Measurements from ENCODE around the gene SKIC2.
A peak's percentile ranks its signal among the peaks of the same experiment; 100 is the strongest.

The SKIC2 gene

GRCh38 chr6:31968791-31969711 is 10.1 kb downstream of the SKIC2 start:
- no peak for TF ChIP-seq CTCF (IDR thresholded peaks at IDR 0.05; ENCODE audit: insufficient read depth, low read depth, low read length, missing control alignments)
- no peak overlapping the region for H3K4me3 ChIP-seq (ENCODE audit: low read length)
- no peak for DNase-seq (ENCODE audit: low read depth)

- H3K4me3 ChIP-seq (ENCODE audit: low read length), result no peak overlapping the region
- no peak for DNase-seq (ENCODE audit: low read depth)
Observed at GRCh38 chr6:31969712-31970603, 11.0 kb downstream of the SKIC2 start.

GRCh38 chr6:31970604-31971271 is 11.8 kb downstream of the SKIC2 start:
- DNase-seq (ENCODE audit: low read depth), result no peak
- peak overlapping the region; percentile 93 for H3K4me3 ChIP-seq (ENCODE audit: low read length)
- no peak for TF ChIP-seq CTCF (IDR thresholded peaks at IDR 0.05; ENCODE audit: insufficient read depth, low read depth, low read length, missing control alignments)

More at GRCh38 chr6:31969712-31970603, 11.0 kb downstream of the SKIC2 start:
- TF ChIP-seq CTCF (IDR thresholded peaks at IDR 0.05; ENCODE audit: insufficient read depth, low read depth, low read length, missing control alignments), result no peak

- TF ChIP-seq CTCF (IDR thresholded peaks at IDR 0.05; ENCODE audit: insufficient read depth, low read depth, low read length, missing control alignments), result no peak
- H3K4me3 ChIP-seq (ENCODE audit: low read length), result peak overlapping the region; percentile 93
- no peak for DNase-seq (ENCODE audit: low read depth)
Observed at GRCh38 chr6:31971279-31971992, 12.5 kb downstream of the SKIC2 start.

GRCh38 chr6:31971993-31972708 is 13.2 kb downstream of the SKIC2 start, which contains the start of gene DXO:
Gene DXO (minus strand): TSS chr6:31972138. CDS start chr6:31971675, 463 bp downstream.
- TF ChIP-seq CTCF (IDR thresholded peaks at IDR 0.05; ENCODE audit: insufficient read depth, low read depth, low read length, missing control alignments), result no peak
- DNase-seq (ENCODE audit: low read depth), result peak; percentile 99

More at GRCh38 chr6:31971993-31972708, 13.2 kb downstream of the SKIC2 start, which contains the start of gene DXO:
- peak within 1 kb of the TSS; percentile 93 for H3K4me3 ChIP-seq (ENCODE audit: low read length)
